Calu3 (cell line): ENCODE results near the gene USP30. TPM values are rescaled to one million over a fixed set of nuclear protein-coding genes. Genes with fewer than 3 reads are reported as not detected.

ENCODE experiments used
- BruUV-seq: library from RNA; stranded (reverse); fragments of 400-500 nt; replicated peaks from 2 replicates; lab custom pipeline; 2021; lab: Mats Ljungman, UMichigan
- CTCF ChIA-PET: fragments of 300-600 bp; sonication (Branson Sonifier 250); formaldehyde crosslinking; loops from one replicate; lab custom pipeline; 2022; ENCODE audit warnings: antibody characterized with exemption; lab: Charles Lee
- DNase-seq: peaks from one replicate; pipeline ENCODE4 v3.0.0; 2022
- H3K27ac Mint-ChIP-seq: one replicate; pipeline ENCODE4 v1.8.0; 2022; ENCODE audit warnings: mixed read lengths; ENCODE audit not compliant: unreplicated experiment
- H3K27me3 Mint-ChIP-seq: one replicate; pipeline ENCODE4 v1.8.0; 2022; ENCODE audit warnings: mixed read lengths; ENCODE audit not compliant: unreplicated experiment
- H3K36me3 Mint-ChIP-seq: one replicate; pipeline ENCODE4 v1.8.0; 2022; ENCODE audit warnings: mild to moderate bottlenecking, moderate library complexity, mixed read lengths; ENCODE audit not compliant: insufficient read depth, unreplicated experiment
- H3K4me1 Mint-ChIP-seq: one replicate; pipeline ENCODE4 v1.8.0; 2022; ENCODE audit warnings: mild to moderate bottlenecking, low read depth, mixed read lengths; ENCODE audit not compliant: unreplicated experiment
- H3K4me3 Mint-ChIP-seq: one replicate; pipeline ENCODE4 v1.8.0; 2022; ENCODE audit warnings: mild to moderate bottlenecking, low read depth, moderate library complexity, mixed read lengths; ENCODE audit not compliant: unreplicated experiment
- H3K9me3 Mint-ChIP-seq: one replicate; pipeline ENCODE4 v1.8.0; 2022; ENCODE audit warnings: low read depth, mixed read lengths; ENCODE audit not compliant: unreplicated experiment
- CTCF ChIP-seq: fragments of 200-600 bp; IDR thresholded peaks from one replicate; pipeline ENCODE4 v1.8.0; 2022; ENCODE audit warnings: antibody characterized with exemption; ENCODE audit not compliant: unreplicated experiment
- intact Hi-C: fragments of 100-400 bp; cut with micrococcal nuclease; formaldehyde crosslinking; loops from one replicate; pipeline ENCODE4 v1.10.0; 2022; ENCODE audit not compliant: unreplicated experiment
- total RNA-seq: library from RNA; stranded (reverse); gene quantifications from 2 replicates; pipeline ENCODE4 v1.2.3, GENCODE V29; 2022

Gene USP30
- total RNA-seq, 1 experiment from 2014 or later, result 13.0 TPM

- intact Hi-C loops, result loop anchor here (2.0 kb wide), 1 partner anchor 271 kb away; no protein-coding TSS in a partner anchor
- no peak for DNase-seq
- no TSS peak for BruUV-seq
- Mint-ChIP-seq H3K27me3 (no peaks in the 10 kb centered on the region), H3K27ac (no peak overlapping the region), H3K9me3 (no peaks in the 10 kb centered on the region), H3K4me1 (peaks cover 17% of the 10 kb centered on the region), H3K4me3 (no peak overlapping the region), H3K36me3 (peaks cover 9% of the 10 kb centered on the region)
- CTCF ChIA-PET, result no interaction called here
- no peak for TF ChIP-seq CTCF
Measured at GRCh38 chr12:109113661-109114321, 61.4 kb downstream of the USP30 start.

GRCh38 chr12:109114644-109115043 is 62.3 kb downstream of the USP30 start:
- Mint-ChIP-seq H3K9me3 (no peaks in the 10 kb centered on the region), H3K36me3 (peaks cover 9% of the 10 kb centered on the region), H3K4me1 (peaks cover 17% of the 10 kb centered on the region), H3K27ac (no peak overlapping the region), H3K4me3 (no peak overlapping the region), H3K27me3 (no peaks in the 10 kb centered on the region)
- BruUV-seq, result no TSS peak
- TF ChIP-seq CTCF, result no peak
- intact Hi-C loops, result no loop called here
- DNase-seq, result no peak
- CTCF ChIA-PET, result no interaction called here

DNA sequence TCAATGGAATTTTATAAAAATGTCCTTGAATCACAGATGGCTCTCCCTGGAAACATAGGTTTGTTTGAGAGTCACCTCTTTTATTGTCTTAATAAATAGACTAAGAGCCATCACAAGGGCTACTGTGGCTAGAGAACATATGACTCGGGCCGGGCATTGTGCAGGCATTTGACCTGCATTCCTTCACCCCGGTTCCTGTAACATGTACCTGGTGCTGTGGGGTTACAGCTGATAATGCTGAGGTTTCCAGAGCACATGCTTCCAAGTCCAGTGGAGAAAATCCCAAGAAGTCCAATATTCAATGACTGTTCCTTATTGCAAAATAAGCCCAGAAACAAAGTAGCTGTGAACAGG is 63.0 kb downstream of the USP30 start:
- no TSS peak for BruUV-seq
- peaks cover 13% of the 10 kb centered on the region for H3K4me1 Mint-ChIP-seq
- H3K27me3 Mint-ChIP-seq, result no peaks in the 10 kb centered on the region
- no peak overlapping the region for H3K27ac Mint-ChIP-seq
- CTCF ChIA-PET, result interaction anchor here (0.6 kb wide), 1 partner anchor 54 kb away, joined by 3 read pairs; no protein-coding TSS in a partner anchor
- intact Hi-C loops, result no loop called here
- no peak overlapping the region for H3K4me3 Mint-ChIP-seq
- TF ChIP-seq CTCF, result no peak
- peaks cover 9% of the 10 kb centered on the region for H3K36me3 Mint-ChIP-seq
- no peaks in the 10 kb centered on the region for H3K9me3 Mint-ChIP-seq
- DNase-seq, result no peak

DNA sequence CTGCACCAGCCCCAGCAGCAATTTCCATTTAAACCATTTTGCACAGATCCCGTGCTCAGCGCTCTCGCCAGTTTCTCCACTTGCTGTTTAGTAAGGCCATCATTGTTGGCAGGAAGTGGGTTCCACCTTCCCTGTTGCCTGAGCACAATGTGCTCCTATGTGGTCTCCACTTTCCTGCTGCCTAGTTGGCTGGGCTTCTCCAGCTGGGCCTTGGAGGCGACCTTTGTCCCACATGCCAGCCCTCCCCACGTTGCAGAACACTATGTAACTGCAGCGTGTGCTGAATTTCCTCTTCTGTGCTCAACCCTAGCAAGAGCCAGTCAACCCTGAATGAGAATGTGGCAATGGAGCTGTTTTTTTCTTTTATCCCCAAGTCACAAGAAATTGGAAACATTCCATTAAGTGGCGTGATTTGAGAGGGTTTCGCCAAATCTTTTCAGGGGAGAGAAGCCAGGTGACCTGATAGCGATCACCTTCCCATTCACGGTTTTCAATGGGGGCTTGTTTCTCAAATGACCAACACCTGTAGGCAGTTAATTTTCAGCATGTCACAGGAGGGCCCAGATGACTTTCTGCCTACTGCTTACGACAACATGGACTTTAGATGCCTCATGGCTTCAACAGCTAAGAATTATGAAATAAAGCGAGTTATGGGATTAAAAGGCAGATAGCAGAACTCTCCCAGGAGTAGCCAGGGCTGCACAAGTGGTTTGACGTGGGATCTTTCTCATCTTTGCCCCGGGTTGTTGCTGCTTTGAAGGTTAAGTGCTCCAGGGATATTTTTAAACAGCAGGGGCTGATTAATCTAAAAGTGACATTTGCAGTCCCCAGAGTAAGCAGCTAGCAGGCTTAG is 63.6 kb downstream of the USP30 start, which contains the start of gene ACACB:
Gene ACACB (plus strand): TSS at position 830 of the 853 bp plus-strand sequence. CDS start 22,819 bp downstream, outside the sequence.
- no peak for DNase-seq
- H3K36me3 Mint-ChIP-seq, result peaks cover 7% of the 10 kb centered on the region
- intact Hi-C loops, result no loop called here

More for the DNA sequence above, 63.6 kb downstream of the USP30 start, which contains the start of gene ACACB:
- Mint-ChIP-seq H3K9me3 (no peaks in the 10 kb centered on the region), H3K27ac (no peak within 1 kb of the TSS), H3K4me1 (peaks cover 8% of the 10 kb centered on the region), H3K4me3 (no peak within 1 kb of the TSS), H3K27me3 (no peaks in the 10 kb centered on the region)
- no TSS peak for BruUV-seq
- no peak for TF ChIP-seq CTCF
- CTCF ChIA-PET, result interaction anchor here (0.6 to 0.7 kb wide), 2 partner anchors 55 to 62 kb away, joined by 3 read pairs; no protein-coding TSS in a partner anchor
